GM06990 (cell line): ENCODE results near the gene CUEDC1.

Experiments used
- DNase-seq: peaks from one replicate; pipeline ENCODE4 v3.0.0-alpha.2; 2011; ENCODE audit not compliant: insufficient read length; ENCODE audit errors: extremely low read depth
- H3K27me3 ChIP-seq: replicated peaks from 2 replicates; pipeline ENCODE4 v1.6.0; 2011; ENCODE audit warnings: low read length; ENCODE audit not compliant: control insufficient read depth, insufficient read depth
- H3K36me3 ChIP-seq: 2 replicates; pipeline ENCODE4 v1.5.1; 2011; ENCODE audit warnings: low read length; ENCODE audit not compliant: control insufficient read depth, insufficient read depth
- H3K4me3 ChIP-seq: replicated peaks from 2 replicates; pipeline ENCODE4 v1.5.1; 2011; ENCODE audit warnings: low read depth, mild to moderate bottlenecking, control low read depth, low read length
- CTCF ChIP-seq: IDR thresholded peaks from 2 replicates; pipeline ENCODE4 v1.5.1; 2011; ENCODE audit warnings: low read length, control low read depth, mild to moderate bottlenecking, inconsistent platforms; ENCODE audit not compliant: insufficient read depth, poor library complexity, severe bottlenecking

The CUEDC1 gene

GRCh38 chr17:57986841-57987580, 31.8 kb upstream of the CUEDC1 start:
- TF ChIP-seq CTCF, result no peak
- H3K36me3 ChIP-seq, result peaks cover 5% of the 10 kb centered on the region; the same call in 1 of the 2 replicates
- no peak for DNase-seq

GRCh38 chr17:57985675-57985974, 30.4 kb upstream of the CUEDC1 start:
- peaks cover 5% of the 10 kb centered on the region; the same call in 1 of the 2 replicates for H3K36me3 ChIP-seq
- no peaks in the 10 kb centered on the region for H3K27me3 ChIP-seq
- H3K4me3 ChIP-seq, result no peak overlapping the region
- DNase-seq, result no peak
- TF ChIP-seq CTCF, result no peak

More at GRCh38 chr17:57986841-57987580, 31.8 kb upstream of the CUEDC1 start:
- H3K4me3 ChIP-seq, result peak overlapping the region; percentile 92
- no peaks in the 10 kb centered on the region for H3K27me3 ChIP-seq

- no peak for TF ChIP-seq CTCF
- H3K27me3 ChIP-seq, result no peaks in the 10 kb centered on the region
- no peak for DNase-seq
- no peak overlapping the region for H3K4me3 ChIP-seq
- peaks cover 5% of the 10 kb centered on the region; the same call in 1 of the 2 replicates for H3K36me3 ChIP-seq
Observed at GRCh38 chr17:57984936-57985674, 29.9 kb upstream of the CUEDC1 start.

DNA sequence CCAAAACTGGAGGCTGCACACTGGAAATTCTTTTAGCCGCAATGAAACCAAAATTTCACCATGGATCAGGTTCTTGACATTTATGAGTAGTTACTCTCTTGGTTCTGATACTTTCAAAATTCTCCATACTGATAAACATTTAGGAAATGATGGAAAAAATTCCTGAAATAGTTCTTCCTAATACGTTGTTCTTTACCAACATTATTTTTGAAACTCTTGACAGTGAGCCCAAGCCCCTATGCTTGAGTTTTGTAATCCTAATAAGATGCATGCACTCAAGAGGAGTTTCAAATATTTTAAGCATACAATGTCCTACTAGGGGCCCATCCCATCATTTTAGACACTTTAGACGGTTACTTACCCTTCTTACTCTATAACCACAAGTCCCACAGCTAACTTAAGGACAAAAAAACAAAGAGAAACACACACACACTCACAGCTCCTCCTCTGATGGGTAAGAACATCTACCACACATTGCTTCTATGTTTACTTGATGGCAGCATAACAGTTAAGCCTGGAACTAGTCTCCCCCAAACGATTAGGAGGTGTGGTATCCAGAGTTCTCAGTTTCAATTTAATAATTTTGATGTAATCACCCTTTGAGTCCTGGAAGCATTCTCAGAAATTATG, 29.2 kb upstream of the CUEDC1 start:
- Histone ChIP-seq H3K36me3 (peaks cover 5% of the 10 kb centered on the region; the same call in 1 of the 2 replicates), H3K4me3 (no peak overlapping the region), H3K27me3 (no peaks in the 10 kb centered on the region)
- DNase-seq, result no peak
- TF ChIP-seq CTCF, result no peak

- no peaks in the 10 kb centered on the region for H3K27me3 ChIP-seq
- peaks cover 8% of the 10 kb centered on the region for H3K36me3 ChIP-seq
- no peak for DNase-seq
- H3K4me3 ChIP-seq, result no peak overlapping the region
- no peak for TF ChIP-seq CTCF
Observed at GRCh38 chr17:57983446-57983845, 28.2 kb upstream of the CUEDC1 start.
